Measurements from ENCODE around the gene LIN54.

- TF ChIP-seq POLR2A (IDR thresholded peaks at IDR 0.05) (no peak), CTCF (IDR thresholded peaks at IDR 0.05) (no peak)
Observed at GRCh38 chr4:82948647-82949204, 61.9 kb downstream of the LIN54 start.
